ENCODE measurements around the gene PWP1.
A peak's percentile ranks its signal among the peaks of the same experiment; 100 is the strongest.

Gene PWP1

GRCh38 chr12:107749083-107749482 is 63.5 kb downstream of the PWP1 start:
- TF ChIP-seq GATA3 (IDR thresholded peaks at IDR 0.05; ENCODE audit: low read depth, low read length) (no peak), GATA2 (IDR thresholded peaks at IDR 0.05; ENCODE audit: low read depth, low read length) (no peak)

GRCh38 chr12:107759410-107759809 is 73.8 kb downstream of the PWP1 start:
- TF ChIP-seq GATA3 (IDR thresholded peaks at IDR 0.05; ENCODE audit: low read depth, low read length) (no peak), GATA2 (IDR thresholded peaks at IDR 0.05; ENCODE audit: low read depth, low read length) (no peak)

GRCh38 chr12:107760207-107760808 is 74.7 kb downstream of the PWP1 start:
- no peak for TF ChIP-seq GATA2 (IDR thresholded peaks at IDR 0.05; ENCODE audit: low read depth, low read length)
- no peak for TF ChIP-seq GATA3 (IDR thresholded peaks at IDR 0.05; ENCODE audit: low read depth, low read length)

- TF ChIP-seq GATA2 (IDR thresholded peaks at IDR 0.05; ENCODE audit: low read depth, low read length) (0 out of 2 replicates have a peak, but pooled peaks have one; percentile 7), GATA3 (IDR thresholded peaks at IDR 0.05; ENCODE audit: low read depth, low read length) (no peak)
Measured at GRCh38 chr12:107760809-107761501, 75.4 kb downstream of the PWP1 start, which contains the start of gene PRDM4. TSS of gene PRDM4 (minus strand) at chr12:107761137. CDS start at chr12:107760515, 622 bp downstream.

- TF ChIP-seq GATA2 (IDR thresholded peaks at IDR 0.05; ENCODE audit: low read depth, low read length), result no peak
- TF ChIP-seq GATA3 (IDR thresholded peaks at IDR 0.05; ENCODE audit: low read depth, low read length), result no peak
Measured at GRCh38 chr12:107761502-107761904, 75.9 kb downstream of the PWP1 start.

Data from SH-SY5Y (cell line).